Sigmoid colon (tissue), 7 donors: ENCODE data around the gene FOXR1. TPM values are rescaled to one million over a fixed set of nuclear protein-coding genes. Genes with fewer than 3 reads are reported as not detected.
A peak's percentile ranks its signal among the peaks of the same experiment; 100 is the strongest.
"Not testable (repeated sequence)": the region's sequence is repeated elsewhere in the genome, so short reads cannot be mapped to it uniquely, and the experiment has no call there.

Experiments
- DNase-seq: peaks from one replicate; pipeline ENCODE4 v3.0.0-alpha.2; 2019
- H3K27ac ChIP-seq, 4 donors: fragments of 200-600 bp; sonication (generic); one replicate each; pipeline ENCODE4 v1.5.1; 2016 to 2019; ENCODE audit warnings: mild to moderate bottlenecking in 1 of 4
- H3K27me3 ChIP-seq, 3 donors: fragments of 200-600 bp; sonication (generic); one replicate each; pipeline ENCODE4 v1.5.1; 2019; ENCODE audit warnings: mild to moderate bottlenecking in 1 of 3
- H3K36me3 ChIP-seq, 4 donors: fragments of 200-600 bp; sonication (generic); one replicate each; pipeline ENCODE4 v1.5.1; 2016 to 2019
- H3K4me1 ChIP-seq, 4 donors: fragments of 200-600 bp; sonication (generic); one replicate each; pipeline ENCODE4 v1.5.1; 2017 to 2019
- H3K4me3 ChIP-seq, 4 donors: fragments of 200-600 bp; sonication (generic); one replicate each; pipeline ENCODE4 v1.5.1; 2017 to 2019; ENCODE audit warnings: mild to moderate bottlenecking in 2 of 4, moderate library complexity in 1 of 4
- H3K9me3 ChIP-seq, 4 donors: fragments of 200-600 bp in 3 of 4; sonication (generic) in 3 of 4; one replicate each; pipeline versions ENCODE4 v1.5.1 to v1.6.1; 2013 to 2019
- EP300 ChIP-seq, 4 donors: sonication (generic); formaldehyde crosslinking; IDR thresholded peaks; one replicate each; pipeline ENCODE4 v1.6.1; 2017; ENCODE audit warnings: antibody characterized with exemption in 4 of 4
- POLR2A ChIP-seq, 2 donors: fragments of 450-650 bp; IDR thresholded peaks; one replicate each; pipeline ENCODE4 v1.6.1; 2016; ENCODE audit warnings: antibody characterized with exemption in 2 of 2, mild to moderate bottlenecking in 2 of 2, moderate library complexity in 2 of 2
- POLR2AphosphoS5 ChIP-seq, 4 donors: sonication (generic); formaldehyde crosslinking; IDR thresholded peaks; one replicate each; pipeline ENCODE4 v1.6.1; 2017; ENCODE audit warnings: antibody characterized with exemption in 4 of 4
- WGBS, 2 donors: extraction: QIAGEN DNeasy Blood & Tissue Kit; methylation state at CpG; one replicate each; pipeline ENCODE4 v1.1.7; 2013; 5-methylcytosine and 5-hydroxymethylcytosine counted together
- intact Hi-C: fragments of 100-400 bp; cut with DNase I; formaldehyde crosslinking; loops from one replicate; pipeline ENCODE4 v1.15.1; 2023
- polyA plus RNA-seq, 3 donors: library from polyadenylated mRNA; stranded (reverse); fragments of 200-250 nt; gene quantifications; one replicate each; pipeline ENCODE4 v1.2.3, GENCODE V29; 2013
- total RNA-seq, 4 donors: library from RNA; depleted of rRNA; stranded (reverse); fragments of >200 nt; gene quantifications; one replicate each; pipeline ENCODE4 v1.1.0, GENCODE V29; 2016
- TF ChIP-seq, protein P1 (sequence below), 4 experiments: fragments of 450-650 bp in 3 of 4; fragments of 200-600 bp in 1 of 4; IDR thresholded peaks; one replicate each; pipeline ENCODE4 v1.5.1; 2016 to 2019; ENCODE audit warnings: antibody characterized with exemption in 4 of 4, mild to moderate bottlenecking in 3 of 4, moderate library complexity in 2 of 4
- donor health status: healthy with polysubstance abuse.
- donor health status: Bipolar disorder and iron deficiency.
- donor health status: healthy.

Gene FOXR1
- total and polyA plus RNA-seq, 7 donors, result not detected

DNA sequence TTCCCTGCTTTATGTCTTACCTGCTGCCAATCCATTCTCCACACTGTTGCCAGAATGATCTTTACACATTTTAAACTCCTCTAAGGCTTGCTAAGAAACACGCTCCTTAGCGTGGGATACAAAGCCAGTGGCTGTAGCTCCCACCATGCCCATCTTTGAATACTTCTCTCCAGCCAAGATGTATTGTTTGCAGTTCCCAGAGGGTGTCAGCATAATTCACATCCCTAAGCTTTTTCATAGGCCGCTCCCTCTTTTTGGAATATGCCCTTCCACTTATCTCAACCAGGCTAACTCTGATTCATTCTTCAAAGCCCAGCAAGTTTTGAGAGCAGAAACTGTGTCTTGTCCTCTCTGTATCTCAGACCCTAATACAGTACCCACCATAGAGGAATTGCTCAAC is 23.6 kb upstream of the FOXR1 start:
- WGBS, 2 donors, result 80 to 81% methylated on average over 3 of the region's 3 CpGs
- H3K4me1 ChIP-seq, result no peaks in the 10 kb centered on the region
- no peaks in the 10 kb centered on the region for H3K27me3 ChIP-seq
- no peaks in the 10 kb centered on the region for H3K36me3 ChIP-seq
- H3K4me3 ChIP-seq, result no peak overlapping the region
- TF ChIP-seq POLR2AphosphoS5 (IDR thresholded peaks at IDR 0.05), result no peak
- no peak for TF ChIP-seq EP300 (IDR thresholded peaks at IDR 0.05)
- TF ChIP-seq, protein P1, sequence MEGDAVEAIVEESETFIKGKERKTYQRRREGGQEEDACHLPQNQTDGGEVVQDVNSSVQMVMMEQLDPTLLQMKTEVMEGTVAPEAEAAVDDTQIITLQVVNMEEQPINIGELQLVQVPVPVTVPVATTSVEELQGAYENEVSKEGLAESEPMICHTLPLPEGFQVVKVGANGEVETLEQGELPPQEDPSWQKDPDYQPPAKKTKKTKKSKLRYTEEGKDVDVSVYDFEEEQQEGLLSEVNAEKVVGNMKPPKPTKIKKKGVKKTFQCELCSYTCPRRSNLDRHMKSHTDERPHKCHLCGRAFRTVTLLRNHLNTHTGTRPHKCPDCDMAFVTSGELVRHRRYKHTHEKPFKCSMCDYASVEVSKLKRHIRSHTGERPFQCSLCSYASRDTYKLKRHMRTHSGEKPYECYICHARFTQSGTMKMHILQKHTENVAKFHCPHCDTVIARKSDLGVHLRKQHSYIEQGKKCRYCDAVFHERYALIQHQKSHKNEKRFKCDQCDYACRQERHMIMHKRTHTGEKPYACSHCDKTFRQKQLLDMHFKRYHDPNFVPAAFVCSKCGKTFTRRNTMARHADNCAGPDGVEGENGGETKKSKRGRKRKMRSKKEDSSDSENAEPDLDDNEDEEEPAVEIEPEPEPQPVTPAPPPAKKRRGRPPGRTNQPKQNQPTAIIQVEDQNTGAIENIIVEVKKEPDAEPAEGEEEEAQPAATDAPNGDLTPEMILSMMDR (IDR thresholded peaks at IDR 0.05), result no peak
- no peak for TF ChIP-seq POLR2A (IDR thresholded peaks at IDR 0.05)
- intact Hi-C loops, result no loop called here
- H3K9me3 ChIP-seq, result no peaks in the 10 kb centered on the region
- DNase-seq, result no peak
- H3K27ac ChIP-seq, result no peak overlapping the region

DNA sequence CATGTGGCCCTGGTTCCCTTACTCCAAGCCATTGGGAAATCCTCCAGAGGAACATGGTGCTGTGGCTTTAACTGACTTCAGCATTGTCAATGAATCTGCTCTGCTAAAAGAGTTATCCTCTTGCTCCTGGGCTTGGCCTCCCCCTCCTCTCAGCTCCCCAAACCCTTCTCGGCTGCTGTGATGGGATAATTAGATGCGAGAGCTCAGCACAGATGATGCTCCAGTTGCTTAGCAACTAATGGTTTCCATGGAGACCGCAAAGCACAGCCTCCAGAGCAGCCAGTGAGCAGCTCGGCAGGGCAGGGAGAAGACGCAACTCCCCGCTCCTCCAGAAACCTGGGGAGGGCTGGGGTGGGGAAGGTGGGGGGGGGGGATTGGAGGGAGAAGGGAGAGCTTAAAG is 18.3 kb upstream of the FOXR1 start:
- Histone ChIP-seq H3K36me3 (no peaks in the 10 kb centered on the region), H3K4me1 (peaks cover 0 to 4% (median 2%) of the 10 kb centered on the region in 4 donors), H3K27ac (no peak overlapping the region), H3K4me3 (no peak overlapping the region), H3K27me3 (no peaks in the 10 kb centered on the region), H3K9me3 (no peaks in the 10 kb centered on the region)
- intact Hi-C loops, result no loop called here
- TF ChIP-seq EP300 (IDR thresholded peaks at IDR 0.05) (no peak), POLR2A (IDR thresholded peaks at IDR 0.05) (no peak), POLR2AphosphoS5 (IDR thresholded peaks at IDR 0.05) (no peak)
- TF ChIP-seq, protein P1 (IDR thresholded peaks at IDR 0.05), result no peak
- DNase-seq, result no peak
- 30 to 51% methylated on average over 6 of the region's 6 CpGs for WGBS, 2 donors

DNA sequence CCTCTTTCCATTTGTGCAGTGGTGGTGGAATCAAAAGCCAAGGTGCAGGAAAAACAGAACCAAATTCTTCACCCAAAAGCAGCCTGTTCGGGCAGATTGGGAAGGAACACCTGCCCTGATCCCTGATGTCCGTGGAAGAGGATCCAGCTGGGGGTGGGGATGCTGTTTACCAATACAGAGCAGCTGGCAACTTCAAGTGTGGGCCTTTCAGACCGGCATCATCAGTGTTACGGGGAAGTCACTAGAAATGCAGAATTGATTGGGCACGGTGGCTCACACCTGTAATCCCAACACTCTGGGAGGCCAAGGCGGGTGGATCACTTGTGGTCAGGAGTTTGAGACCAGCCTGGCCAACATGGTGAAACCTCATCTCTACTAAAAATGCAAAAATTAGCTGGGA is 17.6 kb upstream of the FOXR1 start:
- DNase-seq, H3K27me3 ChIP-seq, H3K4me3 ChIP-seq, H3K9me3 ChIP-seq, H3K27ac ChIP-seq, H3K36me3 ChIP-seq, H3K4me1 ChIP-seq: not testable (repeated sequence)
- intact Hi-C loops, result loop anchor here (2.0 kb wide), 1 partner anchor 15 kb away; no protein-coding TSS in a partner anchor
- WGBS, 2 donors, result 58 to 73% methylated on average over 6 of the region's 6 CpGs

DNA sequence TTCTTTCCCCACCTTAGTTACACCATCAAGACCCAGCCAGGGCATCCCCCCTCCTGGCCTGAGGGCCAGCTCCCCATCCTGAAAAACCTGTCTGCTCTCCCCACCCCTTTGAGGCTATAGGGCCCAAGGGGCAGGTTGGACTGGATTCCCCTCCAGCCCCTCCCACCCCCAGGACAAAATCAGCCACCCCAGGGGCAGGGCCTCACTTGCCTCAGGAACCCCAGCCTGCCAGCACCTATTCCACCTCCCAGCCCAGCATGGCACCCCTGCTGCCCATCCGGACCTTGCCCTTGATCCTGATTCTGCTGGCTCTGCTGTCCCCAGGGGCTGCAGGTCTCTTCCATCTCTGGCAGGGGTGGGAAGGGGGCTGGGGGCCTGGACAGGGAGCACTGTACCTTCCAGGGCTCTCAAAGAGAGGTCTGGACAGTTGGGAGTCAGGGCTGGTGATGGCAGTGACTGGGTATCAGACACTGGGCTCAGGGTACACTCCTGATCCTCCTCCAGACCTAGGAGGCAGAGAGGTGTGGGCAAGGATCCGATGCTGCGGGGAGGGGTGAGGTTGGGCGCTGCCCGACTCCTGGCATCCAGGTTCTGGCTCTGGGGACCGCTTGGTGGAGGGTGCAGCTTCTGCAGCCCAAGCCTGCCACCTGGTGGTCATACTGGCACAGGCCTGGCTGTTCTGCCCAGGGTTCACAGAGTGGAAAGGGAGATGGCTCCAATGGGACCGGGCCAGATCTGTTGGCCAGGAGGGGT is 15.3 kb upstream of the FOXR1 start, which contains the start of gene UPK2:
Gene UPK2 (plus strand): TSS at position 205 of the 753 bp plus-strand sequence. CDS start 53 bp downstream, at position 258.
- Histone ChIP-seq H3K4me3 (no peak within 1 kb of the TSS), H3K36me3 (no peaks in the 10 kb centered on the region), H3K27me3 (no peaks in the 10 kb centered on the region), H3K4me1 (peaks cover 0 to 4% (median 2%) of the 10 kb centered on the region in 4 donors), H3K27ac (no peak within 1 kb of the TSS), H3K9me3 (no peaks in the 10 kb centered on the region)
- 4 to 8% methylated on average over 7 of the region's 7 CpGs for WGBS, 2 donors
- TF ChIP-seq, protein P1 (IDR thresholded peaks at IDR 0.05), result peak; percentile 95 to 96 (median 96)
- no peak for TF ChIP-seq POLR2AphosphoS5 (IDR thresholded peaks at IDR 0.05)
- DNase-seq, result peak; percentile 94
- intact Hi-C loops, result loop anchor here (1.0 to 2.0 kb wide), 3 partner anchors 23 to 267 kb away; no protein-coding TSS in a partner anchor

DNA sequence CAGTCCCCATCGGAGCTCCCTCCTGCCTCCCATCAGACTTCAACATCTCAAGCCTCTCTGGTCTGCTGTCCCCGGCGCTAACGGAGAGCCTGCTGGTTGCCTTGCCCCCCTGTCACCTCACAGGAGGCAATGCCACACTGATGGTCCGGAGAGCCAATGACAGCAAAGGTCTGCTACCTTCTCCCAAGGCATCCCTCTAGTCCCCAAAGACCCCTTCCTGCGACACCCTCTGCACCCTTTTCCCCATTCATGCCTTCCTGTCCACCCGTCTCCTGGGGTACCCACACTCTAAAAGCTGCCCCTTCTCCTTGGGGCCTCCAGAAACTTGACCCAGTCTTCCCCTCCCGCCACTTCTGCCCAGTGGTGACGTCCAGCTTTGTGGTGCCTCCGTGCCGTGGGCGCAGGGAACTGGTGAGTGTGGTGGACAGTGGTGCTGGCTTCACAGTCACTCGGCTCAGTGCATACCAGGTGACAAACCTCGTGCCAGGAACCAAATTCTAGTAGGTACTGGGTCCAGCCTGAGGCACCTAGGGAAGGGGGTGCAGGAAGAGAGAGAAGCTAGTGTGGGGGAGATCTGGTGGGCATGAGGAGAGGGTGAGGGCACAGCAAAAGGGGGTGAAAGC is 14.6 kb upstream of the FOXR1 start:
- Histone ChIP-seq H3K27me3 (no peaks in the 10 kb centered on the region), H3K9me3 (no peaks in the 10 kb centered on the region), H3K36me3 (no peaks in the 10 kb centered on the region), H3K4me3 (no peak overlapping the region), H3K27ac (no peak overlapping the region), H3K4me1 (peaks cover 0 to 4% (median 2%) of the 10 kb centered on the region in 4 donors)
- intact Hi-C loops, result loop anchor here (1.0 to 2.0 kb wide), 3 partner anchors 24 to 268 kb away; no protein-coding TSS in a partner anchor
- DNase-seq, result no peak
- WGBS, 2 donors, result 55 to 58% methylated on average over 14 of the region's 14 CpGs
- no peak for TF ChIP-seq EP300 (IDR thresholded peaks at IDR 0.05)
- TF ChIP-seq, protein P1 (IDR thresholded peaks at IDR 0.05), result peak in 1 of 4 experiments; percentile 26
